Parathyroid adenoma (tissue), 2 donors: ENCODE results near the gene NXT2.

Experiments
- H2AFZ ChIP-seq: fragments of 300-600 bp; sonication (generic); one replicate; pipeline ENCODE4 v1.7.0; 2017; ENCODE audit warnings: antibody characterized with exemption, mild to moderate bottlenecking
- H3K27ac ChIP-seq: fragments of 300-600 bp; sonication (generic); one replicate; pipeline ENCODE4 v1.7.0; 2017
- H3K27me3 ChIP-seq: fragments of 300-600 bp; sonication (generic); one replicate; pipeline ENCODE4 v1.7.0; 2017; ENCODE audit warnings: low read length; ENCODE audit not compliant: control insufficient read depth, insufficient read depth
- H3K36me3 ChIP-seq: fragments of 300-600 bp; sonication (generic); one replicate; pipeline ENCODE4 v1.7.0; 2017; ENCODE audit warnings: low read length; ENCODE audit not compliant: control insufficient read depth, insufficient read depth
- H3K4me1 ChIP-seq: fragments of 300-600 bp; sonication (generic); one replicate; pipeline ENCODE4 v1.7.0; 2017; ENCODE audit warnings: control low read depth
- H3K4me2 ChIP-seq: fragments of 300-600 bp; sonication (generic); one replicate; pipeline ENCODE4 v1.7.0; 2017; ENCODE audit warnings: low read length
- H3K4me3 ChIP-seq: fragments of 300-600 bp; sonication (generic); one replicate; pipeline ENCODE4 v1.7.0; 2017; ENCODE audit warnings: low read depth, low read length
- H3K79me2 ChIP-seq: fragments of 300-600 bp; sonication (generic); one replicate; pipeline ENCODE4 v1.7.0; 2017; ENCODE audit warnings: control low read depth
- H3K9ac ChIP-seq: fragments of 300-600 bp; sonication (generic); one replicate; pipeline ENCODE4 v1.7.0; 2017; ENCODE audit warnings: mild to moderate bottlenecking
- H3K9me3 ChIP-seq: fragments of 300-600 bp; sonication (generic); one replicate; pipeline ENCODE4 v1.7.0; 2017; ENCODE audit warnings: low read length; ENCODE audit not compliant: control insufficient read depth
- TF ChIP-seq, protein P1 (sequence below): fragments of 300-600 bp; sonication (generic); IDR thresholded peaks from one replicate; pipeline ENCODE4 v1.7.0; 2017; ENCODE audit warnings: antibody characterized with exemption, mild to moderate bottlenecking
- donor health status: primary hyperparathyroidism.

Gene NXT2

DNA sequence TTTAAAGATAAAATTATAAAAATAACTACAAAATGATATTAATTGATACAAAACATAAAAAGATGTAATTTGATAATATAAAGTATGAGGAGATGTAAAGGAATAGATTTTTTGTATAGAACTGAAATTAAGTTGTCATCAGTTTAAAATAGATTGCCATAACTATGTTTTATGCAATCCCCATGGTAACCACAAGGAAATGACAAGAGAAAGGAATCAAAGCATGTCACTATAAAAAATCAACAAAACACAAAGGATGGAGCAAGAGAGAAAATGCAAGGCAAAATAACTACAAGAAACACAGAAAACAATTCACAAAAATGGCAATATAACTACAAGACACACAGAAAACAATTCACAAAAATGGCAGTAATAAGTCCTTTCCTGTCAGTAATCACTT, 27.7 kb upstream of the NXT2 start:
- H3K9ac ChIP-seq = no peak overlapping the region
- H3K4me3 ChIP-seq = no peak overlapping the region
- H3K79me2 ChIP-seq = no peaks in the 10 kb centered on the region
- no peaks in the 10 kb centered on the region for H3K9me3 ChIP-seq
- no peaks in the 10 kb centered on the region for H3K27me3 ChIP-seq
- no peaks in the 10 kb centered on the region for H3K4me1 ChIP-seq
- no peaks in the 10 kb centered on the region for H3K36me3 ChIP-seq
- H3K27ac ChIP-seq = no peak overlapping the region
- no peak overlapping the region for H2AFZ ChIP-seq
- H3K4me2 ChIP-seq = no peak overlapping the region
- TF ChIP-seq, protein P1, sequence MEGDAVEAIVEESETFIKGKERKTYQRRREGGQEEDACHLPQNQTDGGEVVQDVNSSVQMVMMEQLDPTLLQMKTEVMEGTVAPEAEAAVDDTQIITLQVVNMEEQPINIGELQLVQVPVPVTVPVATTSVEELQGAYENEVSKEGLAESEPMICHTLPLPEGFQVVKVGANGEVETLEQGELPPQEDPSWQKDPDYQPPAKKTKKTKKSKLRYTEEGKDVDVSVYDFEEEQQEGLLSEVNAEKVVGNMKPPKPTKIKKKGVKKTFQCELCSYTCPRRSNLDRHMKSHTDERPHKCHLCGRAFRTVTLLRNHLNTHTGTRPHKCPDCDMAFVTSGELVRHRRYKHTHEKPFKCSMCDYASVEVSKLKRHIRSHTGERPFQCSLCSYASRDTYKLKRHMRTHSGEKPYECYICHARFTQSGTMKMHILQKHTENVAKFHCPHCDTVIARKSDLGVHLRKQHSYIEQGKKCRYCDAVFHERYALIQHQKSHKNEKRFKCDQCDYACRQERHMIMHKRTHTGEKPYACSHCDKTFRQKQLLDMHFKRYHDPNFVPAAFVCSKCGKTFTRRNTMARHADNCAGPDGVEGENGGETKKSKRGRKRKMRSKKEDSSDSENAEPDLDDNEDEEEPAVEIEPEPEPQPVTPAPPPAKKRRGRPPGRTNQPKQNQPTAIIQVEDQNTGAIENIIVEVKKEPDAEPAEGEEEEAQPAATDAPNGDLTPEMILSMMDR = no peak

DNA sequence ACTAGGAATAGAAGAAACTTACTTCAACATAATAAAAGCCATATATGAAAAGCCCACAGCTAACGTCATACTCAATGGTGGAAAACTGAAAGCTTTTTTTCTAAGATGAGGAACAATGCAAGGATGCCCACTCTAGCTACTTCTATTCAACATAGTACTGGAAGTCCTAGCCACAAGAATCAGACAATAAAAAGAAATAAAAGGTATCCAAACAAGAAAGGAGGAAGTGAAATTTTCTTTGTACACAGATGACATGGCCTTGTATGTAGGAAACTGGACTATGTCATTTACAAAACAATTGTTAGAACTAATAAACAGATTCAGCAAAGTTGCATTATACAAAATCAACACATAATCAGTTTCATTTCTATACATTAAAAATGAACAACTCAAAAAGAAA, 25.5 kb upstream of the NXT2 start:
- H3K9me3 ChIP-seq = no peaks in the 10 kb centered on the region
- H3K79me2 ChIP-seq = no peaks in the 10 kb centered on the region
- no peak overlapping the region for H3K4me3 ChIP-seq
- no peaks in the 10 kb centered on the region for H3K36me3 ChIP-seq
- no peak overlapping the region for H3K9ac ChIP-seq
- TF ChIP-seq, protein P1 = no peak
- no peak overlapping the region for H3K27ac ChIP-seq
- H2AFZ ChIP-seq = no peak overlapping the region
- no peaks in the 10 kb centered on the region for H3K27me3 ChIP-seq
- H3K4me2 ChIP-seq = no peak overlapping the region
- no peaks in the 10 kb centered on the region for H3K4me1 ChIP-seq

DNA sequence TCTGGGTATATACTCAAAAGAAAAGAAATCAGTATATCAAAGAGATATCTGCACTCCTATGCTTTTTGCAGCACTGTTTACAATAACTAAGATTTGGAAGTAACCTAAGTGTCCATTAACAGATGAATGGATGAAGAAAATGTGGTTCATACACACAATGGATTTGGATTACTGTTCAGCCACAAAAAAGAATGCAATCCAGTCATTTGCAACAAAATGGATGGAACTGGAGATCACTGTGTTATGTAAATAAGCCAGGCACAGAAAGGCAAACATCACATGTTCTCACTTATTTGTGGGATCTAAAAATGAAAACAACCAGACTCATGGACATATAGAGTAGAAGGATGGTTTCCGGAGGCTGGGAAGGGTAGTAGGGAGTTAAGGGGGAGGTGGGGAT, 17.6 kb upstream of the NXT2 start:
- Histone ChIP-seq H3K9ac (no peak overlapping the region), H3K36me3 (no peaks in the 10 kb centered on the region), H3K79me2 (no peaks in the 10 kb centered on the region), H3K4me2 (no peak overlapping the region), H3K27ac (no peak overlapping the region), H3K9me3 (no peaks in the 10 kb centered on the region), H3K4me1 (no peaks in the 10 kb centered on the region), H3K27me3 (no peaks in the 10 kb centered on the region), H2AFZ (no peak overlapping the region), H3K4me3 (no peak overlapping the region)
- TF ChIP-seq, protein P1 = no peak

DNA sequence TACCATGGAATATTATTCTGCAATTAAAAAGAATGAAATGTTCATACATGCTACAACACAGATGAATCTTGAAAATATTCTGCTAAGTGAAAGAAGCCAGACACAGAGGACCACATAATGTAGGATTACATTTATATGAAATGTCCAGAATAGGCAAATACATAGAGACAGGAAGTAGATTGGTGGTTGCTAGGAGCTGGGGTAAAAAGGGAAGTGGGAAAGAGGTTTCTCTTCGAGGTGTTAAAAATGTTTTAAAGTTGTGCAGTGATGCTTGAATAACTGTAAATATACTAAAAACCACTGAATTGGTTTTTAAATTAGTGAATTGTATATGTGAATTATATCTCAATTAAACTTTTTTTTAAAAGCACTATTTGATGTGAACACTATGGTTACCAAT, 3.6 kb upstream of the NXT2 start:
- no peaks in the 10 kb centered on the region for H3K36me3 ChIP-seq
- H3K9ac ChIP-seq = no peak overlapping the region
- TF ChIP-seq, protein P1 = no peak
- no peak overlapping the region for H2AFZ ChIP-seq
- no peaks in the 10 kb centered on the region for H3K4me1 ChIP-seq
- no peaks in the 10 kb centered on the region for H3K9me3 ChIP-seq
- H3K4me2 ChIP-seq = no peak overlapping the region
- H3K79me2 ChIP-seq = no peaks in the 10 kb centered on the region
- H3K27me3 ChIP-seq = no peaks in the 10 kb centered on the region
- no peak overlapping the region for H3K27ac ChIP-seq
- no peak overlapping the region for H3K4me3 ChIP-seq

DNA sequence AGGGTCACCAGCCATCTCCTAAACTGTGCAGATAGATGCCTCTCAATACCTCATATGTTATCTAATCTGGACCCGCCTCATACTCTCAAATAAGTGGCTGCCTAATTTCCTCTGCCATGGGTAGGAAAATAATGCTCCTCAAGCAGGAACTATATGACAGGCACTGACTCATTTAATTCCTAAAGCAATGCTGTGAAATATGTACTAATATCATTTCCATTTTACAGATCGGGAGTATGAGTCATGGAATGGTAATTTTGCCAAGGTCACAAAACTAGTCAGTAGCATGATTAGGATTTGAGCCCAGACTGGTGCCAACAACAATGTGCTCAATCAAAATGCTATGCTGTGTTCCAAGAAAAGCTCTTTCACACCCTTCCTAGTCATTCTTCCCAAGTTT, 3.0 kb upstream of the NXT2 start:
- Histone ChIP-seq H3K9me3 (no peaks in the 10 kb centered on the region), H3K27me3 (no peaks in the 10 kb centered on the region)
- TF ChIP-seq, protein P1 = no peak

More for the DNA sequence above, 3.0 kb upstream of the NXT2 start:
- Histone ChIP-seq H3K4me1 (no peaks in the 10 kb centered on the region), H3K9ac (no peak overlapping the region), H2AFZ (no peak overlapping the region), H3K4me2 (no peak overlapping the region), H3K36me3 (no peaks in the 10 kb centered on the region), H3K79me2 (no peaks in the 10 kb centered on the region), H3K4me3 (no peak overlapping the region), H3K27ac (no peak overlapping the region)
